Heart left ventricle (tissue), 13 donors: ENCODE measurements around the gene NCOA3.

Source experiments
- POLR2A ChIP-seq, 2 donors: fragments of 450-650 bp; IDR thresholded peaks; one replicate each; pipeline ENCODE4 v1.6.1; 2017; ENCODE audit warnings: antibody characterized with exemption in 2 of 2, mild to moderate bottlenecking in 2 of 2, moderate library complexity in 2 of 2
- TF ChIP-seq, protein P1 (sequence below), 12 donors: fragments of 200-600 bp; sonication (generic) in 4 of 12; IDR thresholded peaks; one replicate each; pipeline versions ENCODE4 v1.5.0 to v1.8.0; 2018 to 2022; ENCODE audit warnings: antibody characterized with exemption in 12 of 12, mild to moderate bottlenecking in 5 of 12
- donor health status: ischemic (EF 13 %, LVEDD 7.1; RV severe dilation, severe dysfunction).
- donor health status: DM: no; HTN: yes; CAD: no.
- donor health status: DM: no; HTN: no; CAD: no.
- donor health status: ischemic (EF 25% LVEDD 6.9; RV normal size, moderate dysfunction).
- donor health status: ischemic (EF 25% LVEDD 5.7; RV mildly dilated, moderate dysfunction).
- donor health status: ischemic (EF 35%, LVEDD 5.7; RV mildly dilated, moderate dysfunction).
- donor health status: nonischemic (EF 11% LVEDD 7.7; RV severe dilation, severe dysfunction).
- donor health status: DM: yes; HTN: yes; CAD: no.
- donor health status: PGD.
- donor health status: ischemic (EF 29% LVEDD 5.4; RV normal size, mild dysfunction).
- donor health status: nonischemic (EF 23%, LVEDD 6.1; RV moderate dilation, normal function).

DNA sequence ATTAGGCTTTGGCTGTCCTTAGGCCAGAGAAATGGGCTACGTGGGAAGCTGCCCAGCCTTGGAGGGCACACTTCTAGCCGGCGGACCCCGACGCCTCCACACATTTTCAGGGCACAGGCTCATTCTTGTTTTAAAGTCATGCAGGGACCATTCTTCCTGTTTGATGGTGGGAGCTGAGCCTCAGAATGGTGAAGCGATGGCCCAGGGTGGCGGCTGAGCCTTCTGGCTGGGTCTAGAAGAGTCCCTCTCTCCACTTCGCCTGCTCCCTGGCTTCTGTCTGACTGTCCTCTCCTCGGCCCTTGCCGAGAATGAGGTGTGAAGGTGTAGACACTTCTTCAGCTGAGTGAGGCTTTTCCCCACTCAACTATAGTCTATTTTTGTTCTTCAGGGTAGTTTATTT lies 169.2 kb downstream of the NCOA3 start:
- TF ChIP-seq, protein P1, sequence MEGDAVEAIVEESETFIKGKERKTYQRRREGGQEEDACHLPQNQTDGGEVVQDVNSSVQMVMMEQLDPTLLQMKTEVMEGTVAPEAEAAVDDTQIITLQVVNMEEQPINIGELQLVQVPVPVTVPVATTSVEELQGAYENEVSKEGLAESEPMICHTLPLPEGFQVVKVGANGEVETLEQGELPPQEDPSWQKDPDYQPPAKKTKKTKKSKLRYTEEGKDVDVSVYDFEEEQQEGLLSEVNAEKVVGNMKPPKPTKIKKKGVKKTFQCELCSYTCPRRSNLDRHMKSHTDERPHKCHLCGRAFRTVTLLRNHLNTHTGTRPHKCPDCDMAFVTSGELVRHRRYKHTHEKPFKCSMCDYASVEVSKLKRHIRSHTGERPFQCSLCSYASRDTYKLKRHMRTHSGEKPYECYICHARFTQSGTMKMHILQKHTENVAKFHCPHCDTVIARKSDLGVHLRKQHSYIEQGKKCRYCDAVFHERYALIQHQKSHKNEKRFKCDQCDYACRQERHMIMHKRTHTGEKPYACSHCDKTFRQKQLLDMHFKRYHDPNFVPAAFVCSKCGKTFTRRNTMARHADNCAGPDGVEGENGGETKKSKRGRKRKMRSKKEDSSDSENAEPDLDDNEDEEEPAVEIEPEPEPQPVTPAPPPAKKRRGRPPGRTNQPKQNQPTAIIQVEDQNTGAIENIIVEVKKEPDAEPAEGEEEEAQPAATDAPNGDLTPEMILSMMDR (IDR thresholded peaks at IDR 0.05) = no peak
- TF ChIP-seq POLR2A (IDR thresholded peaks at IDR 0.05) = no peak
